GM23338 (cell line): ENCODE data around the gene MTHFSD. TPM values are rescaled to one million over a fixed set of nuclear protein-coding genes. Genes with fewer than 3 reads are reported as not detected.

ENCODE experiments used
- ATAC-seq: fragments of 200-7000 bp; cut with Tn5 transposase; 3 replicates; pipeline ENCODE4 v1.9.1; 2020
- DNase-seq: peaks from one replicate; pipeline ENCODE4 v3.0.0-alpha.2; 2015; ENCODE audit warnings: low spot score
- H2AFZ ChIP-seq: fragments of 200-600 bp; sonication (generic); 2 replicates; pipeline ENCODE4 v1.8.0; 2016; ENCODE audit warnings: antibody characterized with exemption, mild to moderate bottlenecking, moderate library complexity
- H3F3A ChIP-seq: fragments of 200-600 bp; sonication (generic); replicated peaks from 2 replicates; pipeline ENCODE4 v1.8.0; 2017; ENCODE audit warnings: antibody characterized with exemption, mixed run types, low read depth
- H3K27ac ChIP-seq: fragments of 200-600 bp; sonication (generic); 2 replicates; pipeline ENCODE4 v1.6.1; 2016; ENCODE audit warnings: low read depth
- H3K27me3 ChIP-seq: fragments of 200-600 bp; sonication (generic); 2 replicates; pipeline ENCODE4 v1.8.0; 2016; ENCODE audit warnings: mild to moderate bottlenecking, mixed run types, moderate library complexity; ENCODE audit not compliant: insufficient read depth
- H3K36me3 ChIP-seq: fragments of 200-600 bp; sonication (generic); 2 replicates; pipeline ENCODE4 v1.8.0; 2016; ENCODE audit warnings: mild to moderate bottlenecking; ENCODE audit not compliant: insufficient read depth
- H3K4me1 ChIP-seq: fragments of 200-600 bp; sonication (generic); 2 replicates; pipeline ENCODE4 v1.8.0; 2016; ENCODE audit warnings: mild to moderate bottlenecking, moderate library complexity; ENCODE audit not compliant: insufficient read depth
- H3K4me2 ChIP-seq: fragments of 200-600 bp; sonication (generic); 2 replicates; pipeline ENCODE4 v1.7.1; 2017; ENCODE audit warnings: mixed run types
- H3K4me3 ChIP-seq: fragments of 200-600 bp; sonication (generic); 2 replicates; pipeline ENCODE4 v1.6.1; 2016; ENCODE audit warnings: mixed run types
- H3K79me2 ChIP-seq: fragments of 200-600 bp; sonication (generic); replicated peaks from 2 replicates; pipeline ENCODE4 v1.8.0; 2017; ENCODE audit warnings: mild to moderate bottlenecking; ENCODE audit not compliant: insufficient read depth
- H3K9me2 ChIP-seq: fragments of 200-600 bp; sonication (generic); 2 replicates; pipeline ENCODE4 v1.8.0; 2017; ENCODE audit not compliant: insufficient read depth
- H4K20me1 ChIP-seq: fragments of 200-600 bp; sonication (generic); replicated peaks from 2 replicates; pipeline ENCODE4 v1.8.0; 2017; ENCODE audit warnings: mild to moderate bottlenecking; ENCODE audit not compliant: insufficient read depth
- H3K27ac Mint-ChIP-seq: 2 replicates; pipeline ENCODE4 v1.8.0; 2020; ENCODE audit warnings: inconsistent platforms, mild to moderate bottlenecking, moderate library complexity, mixed read lengths
- H3K27me3 Mint-ChIP-seq: 3 replicates; pipeline ENCODE4 v1.8.0; 2022; ENCODE audit warnings: low read depth, mild to moderate bottlenecking, moderate library complexity, mixed read lengths, inconsistent platforms; ENCODE audit not compliant: insufficient read depth, poor library complexity
- H3K36me3 Mint-ChIP-seq: 3 replicates; pipeline ENCODE4 v1.8.0; 2021; ENCODE audit warnings: low read depth, mild to moderate bottlenecking, inconsistent platforms, moderate library complexity, mixed read lengths
- H3K4me1 Mint-ChIP-seq: 3 replicates; pipeline ENCODE4 v1.8.0; 2020; ENCODE audit warnings: mild to moderate bottlenecking, inconsistent platforms, mixed read lengths
- H3K4me3 Mint-ChIP-seq: 3 replicates; pipeline ENCODE4 v1.8.0; 2021; ENCODE audit warnings: moderate library complexity, mild to moderate bottlenecking, inconsistent platforms, mixed read lengths
- H3K9me3 Mint-ChIP-seq: 3 replicates; pipeline ENCODE4 v1.8.0; 2020; ENCODE audit warnings: moderate library complexity, mild to moderate bottlenecking, inconsistent platforms, mixed read lengths
- CTCF ChIP-seq, 2 experiments: fragments of 200-600 bp in 1 of 2; sonication (generic) in 1 of 2; conservative IDR thresholded peaks; 2 replicates each; pipeline versions ENCODE4 v1.5.1 to v1.6.1; 2016 to 2017; ENCODE audit warnings: antibody characterized with exemption in 2 of 2, low read depth in 2 of 2, mild to moderate bottlenecking in 2 of 2, moderate library complexity in 1 of 2
- EZH2 ChIP-seq: fragments of 200-600 bp; sonication (generic); IDR thresholded peaks from one replicate; pipeline ENCODE4 v1.8.0; 2017; ENCODE audit warnings: antibody characterized with exemption, mild to moderate bottlenecking, low read depth; ENCODE audit not compliant: unreplicated experiment
- NANOG ChIP-seq: IDR thresholded peaks from 2 replicates; pipeline ENCODE4 v1.6.1; 2016; ENCODE audit warnings: antibody characterized with exemption, borderline replicate concordance
- STAT1 ChIP-seq: IDR thresholded peaks from one replicate; pipeline ENCODE4 v1.6.1; 2016; ENCODE audit warnings: antibody characterized with exemption; ENCODE audit not compliant: unreplicated experiment
- ZNF114 ChIP-seq: fragments of 250-450 bp; sonication (Bioruptor Pico); IDR thresholded peaks from 2 replicates; pipeline ENCODE4 v1.5.0; 2020; ENCODE audit warnings: mild to moderate bottlenecking, moderate library complexity
- ZNF331 ChIP-seq: fragments of 250-450 bp; sonication (Bioruptor Pico); IDR thresholded peaks from 2 replicates; pipeline ENCODE4 v1.5.0; 2020; ENCODE audit warnings: low read depth, mild to moderate bottlenecking, moderate library complexity
- polyA plus RNA-seq: library from polyadenylated mRNA; unstranded; fragments of >200 nt; fragmentation: Nextera tagmentation; extraction: Ambion mirVana; gene quantifications from 2 replicates; pipeline ENCODE4 v1.2.1, GENCODE V29; 2016
- total RNA-seq: library from RNA; depleted of rRNA; stranded (reverse); fragments of >200 nt; shearing (Covaris generic); gene quantifications from 2 replicates; pipeline ENCODE4 v1.2.3, GENCODE V29; 2014; rRNA removed
- TF ChIP-seq, protein P1 (sequence below): IDR thresholded peaks from one replicate; pipeline ENCODE4 v1.6.1; 2018; ENCODE audit warnings: antibody characterized with exemption; ENCODE audit not compliant: unreplicated experiment
- TF ChIP-seq, protein P2 (sequence below): IDR thresholded peaks from 2 replicates; pipeline ENCODE4 v1.6.1; 2016; ENCODE audit warnings: antibody characterized with exemption

The MTHFSD gene
- total and polyA plus RNA-seq, 2 experiments from 2014 or later = 7.2 to 8.1 TPM

DNA sequence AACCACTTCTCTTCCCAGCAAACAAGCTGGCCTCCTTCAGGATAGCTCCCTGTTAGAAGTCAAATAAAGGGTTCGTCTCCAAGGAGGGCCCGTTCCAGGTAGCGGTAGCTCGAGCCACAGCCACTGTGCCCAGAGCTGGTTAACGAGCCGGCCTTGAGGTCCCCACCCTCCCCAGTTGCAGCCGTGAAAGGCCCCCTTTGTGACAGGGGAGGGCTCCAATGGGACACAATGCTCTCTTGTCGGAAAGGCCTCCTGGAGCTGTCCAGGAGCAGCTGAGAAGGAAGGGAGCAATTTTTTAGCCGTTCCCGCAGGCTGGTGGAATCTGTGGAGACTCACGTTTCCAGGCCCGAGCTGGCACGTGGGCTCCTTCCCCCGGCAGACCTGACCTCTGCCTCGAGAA is 74.6 kb downstream of the MTHFSD start:
- H3K27me3 ChIP-seq = no peaks in the 10 kb centered on the region
- no peak overlapping the region for H3K4me2 ChIP-seq
- DNase-seq (no peak), ATAC-seq (no peak)
- H3K79me2 ChIP-seq = no peaks in the 10 kb centered on the region
- Mint-ChIP-seq H3K4me1 (peaks cover 8% of the 10 kb centered on the region; the same call in 2 of the 3 replicates), H3K27me3 (no peaks in the 10 kb centered on the region), H3K36me3 (no peaks in the 10 kb centered on the region), H3K9me3 (peaks cover 14% of the 10 kb centered on the region), H3K27ac (no peak overlapping the region), H3K4me3 (no peak overlapping the region)
- no peaks in the 10 kb centered on the region for H3K36me3 ChIP-seq
- H3K4me1 ChIP-seq = no peaks in the 10 kb centered on the region
- no peaks in the 10 kb centered on the region for H4K20me1 ChIP-seq
- no peak overlapping the region for H3K27ac ChIP-seq
- H3K9me2 ChIP-seq = no peaks in the 10 kb centered on the region
- H3F3A ChIP-seq = no peaks in the 10 kb centered on the region
- TF ChIP-seq, protein P1, sequence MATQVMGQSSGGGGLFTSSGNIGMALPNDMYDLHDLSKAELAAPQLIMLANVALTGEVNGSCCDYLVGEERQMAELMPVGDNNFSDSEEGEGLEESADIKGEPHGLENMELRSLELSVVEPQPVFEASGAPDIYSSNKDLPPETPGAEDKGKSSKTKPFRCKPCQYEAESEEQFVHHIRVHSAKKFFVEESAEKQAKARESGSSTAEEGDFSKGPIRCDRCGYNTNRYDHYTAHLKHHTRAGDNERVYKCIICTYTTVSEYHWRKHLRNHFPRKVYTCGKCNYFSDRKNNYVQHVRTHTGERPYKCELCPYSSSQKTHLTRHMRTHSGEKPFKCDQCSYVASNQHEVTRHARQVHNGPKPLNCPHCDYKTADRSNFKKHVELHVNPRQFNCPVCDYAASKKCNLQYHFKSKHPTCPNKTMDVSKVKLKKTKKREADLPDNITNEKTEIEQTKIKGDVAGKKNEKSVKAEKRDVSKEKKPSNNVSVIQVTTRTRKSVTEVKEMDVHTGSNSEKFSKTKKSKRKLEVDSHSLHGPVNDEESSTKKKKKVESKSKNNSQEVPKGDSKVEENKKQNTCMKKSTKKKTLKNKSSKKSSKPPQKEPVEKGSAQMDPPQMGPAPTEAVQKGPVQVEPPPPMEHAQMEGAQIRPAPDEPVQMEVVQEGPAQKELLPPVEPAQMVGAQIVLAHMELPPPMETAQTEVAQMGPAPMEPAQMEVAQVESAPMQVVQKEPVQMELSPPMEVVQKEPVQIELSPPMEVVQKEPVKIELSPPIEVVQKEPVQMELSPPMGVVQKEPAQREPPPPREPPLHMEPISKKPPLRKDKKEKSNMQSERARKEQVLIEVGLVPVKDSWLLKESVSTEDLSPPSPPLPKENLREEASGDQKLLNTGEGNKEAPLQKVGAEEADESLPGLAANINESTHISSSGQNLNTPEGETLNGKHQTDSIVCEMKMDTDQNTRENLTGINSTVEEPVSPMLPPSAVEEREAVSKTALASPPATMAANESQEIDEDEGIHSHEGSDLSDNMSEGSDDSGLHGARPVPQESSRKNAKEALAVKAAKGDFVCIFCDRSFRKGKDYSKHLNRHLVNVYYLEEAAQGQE = no peak
- TF ChIP-seq, protein P2, sequence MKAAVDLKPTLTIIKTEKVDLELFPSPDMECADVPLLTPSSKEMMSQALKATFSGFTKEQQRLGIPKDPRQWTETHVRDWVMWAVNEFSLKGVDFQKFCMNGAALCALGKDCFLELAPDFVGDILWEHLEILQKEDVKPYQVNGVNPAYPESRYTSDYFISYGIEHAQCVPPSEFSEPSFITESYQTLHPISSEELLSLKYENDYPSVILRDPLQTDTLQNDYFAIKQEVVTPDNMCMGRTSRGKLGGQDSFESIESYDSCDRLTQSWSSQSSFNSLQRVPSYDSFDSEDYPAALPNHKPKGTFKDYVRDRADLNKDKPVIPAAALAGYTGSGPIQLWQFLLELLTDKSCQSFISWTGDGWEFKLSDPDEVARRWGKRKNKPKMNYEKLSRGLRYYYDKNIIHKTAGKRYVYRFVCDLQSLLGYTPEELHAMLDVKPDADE = no peak
- no peak for TF ChIP-seq ZNF114
- no peak for TF ChIP-seq STAT1
- no peak for TF ChIP-seq CTCF (conservative IDR thresholded peaks at IDR 0.05; ENCODE audit: low read depth in 2 of 2)
- no peak for TF ChIP-seq NANOG
- TF ChIP-seq EZH2 = no peak
- TF ChIP-seq ZNF331 (CRISPR knock-in tag) = no peak
- no peak overlapping the region for H2AFZ ChIP-seq
- no peak overlapping the region for H3K4me3 ChIP-seq

Other genes starting within 250 kb of the MTHFSD start
- 0.10 TPM in 1 of 2 replicates, not detected in the other for gene FOXF1, start 44.7 kb downstream of the MTHFSD start, total RNA-seq
- gene FOXF1, start 44.7 kb downstream of the MTHFSD start, polyA plus RNA-seq = 0.15 TPM in 1 of 2 replicates, not detected in the other
- not detected in 2 replicates for gene FOXC2, start 11.6 kb upstream of the MTHFSD start, total RNA-seq
- gene FOXC2, start 11.6 kb upstream of the MTHFSD start, polyA plus RNA-seq = 0.14 and 0.16 TPM in 2 replicates
- gene FOXL1, start 23.3 kb upstream of the MTHFSD start, total RNA-seq = 0.12 and 0.31 TPM in 2 replicates
- gene FOXL1, start 23.3 kb upstream of the MTHFSD start, polyA plus RNA-seq = 0.05 TPM in 1 of 2 replicates, not detected in the other